Activated CD4-positive, alpha-beta T cell treated with anti-CD3 and anti-CD28 coated beads for 48 hours (primary cell): ENCODE measurements around the gene SLC25A26.
A peak's percentile ranks its signal among the peaks of the same experiment; 100 is the strongest.

Experiments used
- DNase-seq: peaks from one replicate; pipeline ENCODE4 v3.0.0-alpha.2; 2020

The SLC25A26 gene

GRCh38 chr3:66227915-66228314 is 7.1 kb downstream of the SLC25A26 start:
- no peak for DNase-seq

GRCh38 chr3:66228707-66229106 is 7.9 kb downstream of the SLC25A26 start:
- no peak for DNase-seq

- DNase-seq = no peak
Measured at GRCh38 chr3:66229931-66230330, 9.1 kb downstream of the SLC25A26 start.

- DNase-seq = no peak
Measured at GRCh38 chr3:66233033-66233432, 12.2 kb downstream of the SLC25A26 start.

- DNase-seq = no peak
Measured at GRCh38 chr3:66236281-66236680, 15.5 kb downstream of the SLC25A26 start.

- DNase-seq = no peak
Measured at GRCh38 chr3:66237552-66237951, 16.8 kb downstream of the SLC25A26 start.

GRCh38 chr3:66239513-66240123 is 18.8 kb downstream of the SLC25A26 start:
- peak; percentile 32 for DNase-seq

- DNase-seq = no peak
Measured at GRCh38 chr3:66241466-66241865, 20.7 kb downstream of the SLC25A26 start.

- DNase-seq = no peak
Measured at GRCh38 chr3:66242788-66243464, 22.1 kb downstream of the SLC25A26 start.

GRCh38 chr3:66248641-66249040 is 27.8 kb downstream of the SLC25A26 start:
- no peak for DNase-seq

GRCh38 chr3:66253790-66254620 is 33.2 kb downstream of the SLC25A26 start:
- no peak for DNase-seq

- no peak for DNase-seq
Measured at GRCh38 chr3:66255865-66256264, 35.1 kb downstream of the SLC25A26 start.

- DNase-seq = no peak
Measured at GRCh38 chr3:66256806-66257205, 36.0 kb downstream of the SLC25A26 start.

- no peak for DNase-seq
Measured at GRCh38 chr3:66259566-66260255, 38.9 kb downstream of the SLC25A26 start.

GRCh38 chr3:66260431-66260830 is 39.6 kb downstream of the SLC25A26 start:
- DNase-seq = no peak

GRCh38 chr3:66261355-66261754 is 40.6 kb downstream of the SLC25A26 start:
- DNase-seq = no peak

GRCh38 chr3:66265649-66266048 is 44.8 kb downstream of the SLC25A26 start:
- DNase-seq = no peak

GRCh38 chr3:66266551-66266950 is 45.8 kb downstream of the SLC25A26 start:
- DNase-seq = no peak

GRCh38 chr3:66267031-66267430 is 46.2 kb downstream of the SLC25A26 start:
- no peak for DNase-seq

- DNase-seq = no peak
Measured at GRCh38 chr3:66267906-66268305, 47.1 kb downstream of the SLC25A26 start.

- no peak for DNase-seq
Measured at GRCh38 chr3:66268864-66269263, 48.1 kb downstream of the SLC25A26 start.

- DNase-seq = no peak
Measured at GRCh38 chr3:66269411-66269810, 48.6 kb downstream of the SLC25A26 start.

- no peak for DNase-seq
Measured at GRCh38 chr3:66270288-66270687, 49.5 kb downstream of the SLC25A26 start.
